H54 (cell line): Measurements from ENCODE around the gene RASD1.

ENCODE experiments used
- DNase-seq: peaks from one replicate; pipeline ENCODE4 v3.0.0; 2011; ENCODE audit warnings: low spot score, mixed read lengths; ENCODE audit not compliant: insufficient read length
- FAIRE-seq: peaks from 3 replicates; lab custom pipeline; 2011; peaks lifted over from hg19 to GRCh38; lab: Jason Lieb, UNC
- POLR2A ChIP-seq: IDR thresholded peaks from 2 replicates; pipeline ENCODE4 v1.6.1; 2011; ENCODE audit warnings: low read depth, mild to moderate bottlenecking, low read length

RASD1 gene

GRCh38 chr17:17510456-17511292 is 14.5 kb upstream of the RASD1 start:
- FAIRE-seq: no peak

GRCh38 chr17:17509601-17510425 is 13.6 kb upstream of the RASD1 start:
- DNase-seq (no peak), FAIRE-seq (no peak)
- no peak for TF ChIP-seq POLR2A

More at GRCh38 chr17:17510456-17511292, 14.5 kb upstream of the RASD1 start:
- no peak for DNase-seq
- no peak for TF ChIP-seq POLR2A

GRCh38 chr17:17508646-17509591 is 12.7 kb upstream of the RASD1 start:
- DNase-seq (no peak), FAIRE-seq (no peak)

GRCh38 chr17:17508019-17508535 is 11.9 kb upstream of the RASD1 start:
- DNase-seq (no peak), FAIRE-seq (no peak)
- TF ChIP-seq POLR2A: no peak

More at GRCh38 chr17:17508646-17509591, 12.7 kb upstream of the RASD1 start:
- no peak for TF ChIP-seq POLR2A

- FAIRE-seq (no peak), DNase-seq (no peak)
- no peak for TF ChIP-seq POLR2A
Measured at GRCh38 chr17:17507465-17508011, 11.3 kb upstream of the RASD1 start.

GRCh38 chr17:17506893-17507464 is 10.8 kb upstream of the RASD1 start:
- FAIRE-seq (no peak), DNase-seq (no peak)
- no peak for TF ChIP-seq POLR2A

GRCh38 chr17:17506181-17506741 is 10.1 kb upstream of the RASD1 start:
- no peak for TF ChIP-seq POLR2A
- FAIRE-seq: no peak
- DNase-seq: no peak

- no peak for TF ChIP-seq POLR2A
- no peak for FAIRE-seq
- no peak for DNase-seq
Measured at GRCh38 chr17:17505610-17506171, 9.5 kb upstream of the RASD1 start.

- TF ChIP-seq POLR2A: no peak
- DNase-seq (no peak), FAIRE-seq (no peak)
Measured at GRCh38 chr17:17505151-17505550, 9.0 kb upstream of the RASD1 start.

- no peak for TF ChIP-seq POLR2A
- no peak for FAIRE-seq
- no peak for DNase-seq
Measured at GRCh38 chr17:17504341-17505140, 8.3 kb upstream of the RASD1 start.

- no peak for FAIRE-seq
- DNase-seq: no peak
- no peak for TF ChIP-seq POLR2A
Measured at GRCh38 chr17:17503566-17504130, 7.5 kb upstream of the RASD1 start.
